C4-2B (cell line): Measurements from ENCODE around the gene UGT2B7.

ENCODE experiments used
- ZFX ChIP-seq: fragments of 450-650 bp; IDR thresholded peaks from 2 replicates; pipeline ENCODE4 v1.6.1; 2017
- TF ChIP-seq, protein P1 (sequence below): fragments of 450-650 bp; conservative IDR thresholded peaks from 2 replicates; pipeline ENCODE4 v1.5.1; 2017; ENCODE audit warnings: mild to moderate bottlenecking

DNA sequence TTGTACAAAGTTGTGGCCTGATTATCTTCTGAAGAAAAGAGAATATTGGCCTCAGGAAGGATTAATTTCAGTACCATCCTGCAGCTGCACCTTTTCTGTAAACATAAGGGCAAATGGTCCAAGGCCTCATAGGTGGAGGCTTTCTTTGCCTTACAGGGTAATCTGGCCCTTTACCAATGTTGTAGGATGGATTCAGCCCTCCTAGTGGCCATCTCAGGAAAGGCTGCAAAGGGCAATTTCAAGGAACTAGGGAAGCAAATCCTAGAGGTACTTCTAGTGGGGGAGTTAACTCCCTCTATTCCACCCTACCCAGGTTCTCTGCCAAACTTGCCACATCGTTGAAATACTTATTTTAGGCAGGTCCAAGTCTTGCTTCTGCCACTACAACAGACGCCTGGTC lies 60.6 kb downstream of the UGT2B7 start:
- TF ChIP-seq, protein P1, sequence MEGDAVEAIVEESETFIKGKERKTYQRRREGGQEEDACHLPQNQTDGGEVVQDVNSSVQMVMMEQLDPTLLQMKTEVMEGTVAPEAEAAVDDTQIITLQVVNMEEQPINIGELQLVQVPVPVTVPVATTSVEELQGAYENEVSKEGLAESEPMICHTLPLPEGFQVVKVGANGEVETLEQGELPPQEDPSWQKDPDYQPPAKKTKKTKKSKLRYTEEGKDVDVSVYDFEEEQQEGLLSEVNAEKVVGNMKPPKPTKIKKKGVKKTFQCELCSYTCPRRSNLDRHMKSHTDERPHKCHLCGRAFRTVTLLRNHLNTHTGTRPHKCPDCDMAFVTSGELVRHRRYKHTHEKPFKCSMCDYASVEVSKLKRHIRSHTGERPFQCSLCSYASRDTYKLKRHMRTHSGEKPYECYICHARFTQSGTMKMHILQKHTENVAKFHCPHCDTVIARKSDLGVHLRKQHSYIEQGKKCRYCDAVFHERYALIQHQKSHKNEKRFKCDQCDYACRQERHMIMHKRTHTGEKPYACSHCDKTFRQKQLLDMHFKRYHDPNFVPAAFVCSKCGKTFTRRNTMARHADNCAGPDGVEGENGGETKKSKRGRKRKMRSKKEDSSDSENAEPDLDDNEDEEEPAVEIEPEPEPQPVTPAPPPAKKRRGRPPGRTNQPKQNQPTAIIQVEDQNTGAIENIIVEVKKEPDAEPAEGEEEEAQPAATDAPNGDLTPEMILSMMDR, result peak; percentile 35
- TF ChIP-seq ZFX, result no peak
